ENCODE data around the gene RBM4. TPM values are rescaled to one million over a fixed set of nuclear protein-coding genes. Genes with fewer than 3 reads are reported as not detected.
"Not testable (repeated sequence)": the region's sequence is repeated elsewhere in the genome, so short reads cannot be mapped to it uniquely, and the experiment has no call there.

Gene RBM4
- total RNA-seq, 2 donors from 2014 or later: 105 to 137 TPM

DNA sequence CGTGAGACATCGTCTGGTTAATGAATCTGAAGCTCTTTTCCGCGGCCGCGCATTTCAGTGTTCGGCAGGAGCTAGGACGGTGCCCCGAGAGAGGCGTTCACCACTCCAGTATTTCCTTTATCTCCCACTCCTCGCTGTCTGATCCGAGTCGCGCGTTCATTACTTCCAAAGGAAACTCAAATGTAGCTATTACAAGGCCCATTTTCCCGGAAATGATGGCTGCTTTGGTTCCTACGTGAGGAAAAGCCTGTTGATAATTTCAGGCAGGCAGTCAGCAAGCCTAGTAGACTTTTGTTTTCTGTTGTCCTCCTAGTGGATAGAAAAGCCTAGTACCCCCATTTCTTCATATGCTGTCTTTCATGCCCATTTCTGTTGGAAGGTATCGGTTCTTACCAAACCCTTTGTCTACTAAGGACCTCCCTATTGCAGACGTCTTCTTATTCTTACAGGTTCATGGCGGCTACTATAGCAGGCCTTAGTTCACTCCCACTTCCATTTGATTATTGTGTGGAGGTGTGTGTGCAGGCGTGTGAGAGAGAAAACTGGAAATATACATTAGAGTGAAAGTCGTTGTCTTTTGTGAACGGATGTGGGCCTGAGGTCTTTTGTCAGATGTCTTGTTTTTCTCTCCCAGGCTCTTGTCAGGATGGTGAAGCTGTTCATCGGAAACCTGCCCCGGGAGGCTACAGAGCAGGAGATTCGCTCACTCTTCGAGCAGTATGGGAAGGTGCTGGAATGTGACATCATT lies 737 bp downstream of the RBM4 start:
- Histone ChIP-seq H3K4me3 (peak overlapping the region; percentile 65 to 82), H3K9me3 (no peaks in the 10 kb centered on the region), H3K36me3 (peaks cover 6 to 17% of the 10 kb centered on the region in 2 donors), H3K27me3 (replicated peaks; ENCODE audit: insufficient read depth) (no peaks in the 10 kb centered on the region), H3K27ac (peak overlapping the region; percentile 90 to 94), H3K4me1 (replicated peaks) (peaks cover 15% of the 10 kb centered on the region)
- 3% methylated on average over 27 of the region's 27 CpGs for WGBS
- DNase-seq (ENCODE audit: low spot score): no peak
- TF ChIP-seq POLR2A (IDR thresholded peaks at IDR 0.05): no peak
- no peak for TF ChIP-seq POLR2AphosphoS5 (IDR thresholded peaks at IDR 0.05)
- TF ChIP-seq, protein P1, sequence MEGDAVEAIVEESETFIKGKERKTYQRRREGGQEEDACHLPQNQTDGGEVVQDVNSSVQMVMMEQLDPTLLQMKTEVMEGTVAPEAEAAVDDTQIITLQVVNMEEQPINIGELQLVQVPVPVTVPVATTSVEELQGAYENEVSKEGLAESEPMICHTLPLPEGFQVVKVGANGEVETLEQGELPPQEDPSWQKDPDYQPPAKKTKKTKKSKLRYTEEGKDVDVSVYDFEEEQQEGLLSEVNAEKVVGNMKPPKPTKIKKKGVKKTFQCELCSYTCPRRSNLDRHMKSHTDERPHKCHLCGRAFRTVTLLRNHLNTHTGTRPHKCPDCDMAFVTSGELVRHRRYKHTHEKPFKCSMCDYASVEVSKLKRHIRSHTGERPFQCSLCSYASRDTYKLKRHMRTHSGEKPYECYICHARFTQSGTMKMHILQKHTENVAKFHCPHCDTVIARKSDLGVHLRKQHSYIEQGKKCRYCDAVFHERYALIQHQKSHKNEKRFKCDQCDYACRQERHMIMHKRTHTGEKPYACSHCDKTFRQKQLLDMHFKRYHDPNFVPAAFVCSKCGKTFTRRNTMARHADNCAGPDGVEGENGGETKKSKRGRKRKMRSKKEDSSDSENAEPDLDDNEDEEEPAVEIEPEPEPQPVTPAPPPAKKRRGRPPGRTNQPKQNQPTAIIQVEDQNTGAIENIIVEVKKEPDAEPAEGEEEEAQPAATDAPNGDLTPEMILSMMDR (IDR thresholded peaks at IDR 0.05): no peak
- intact Hi-C loops (cut with DNase I): loop anchor here (5.0 kb wide), 1 partner anchor 38 kb away; the partner anchor contains the start of gene RBM4B

DNA sequence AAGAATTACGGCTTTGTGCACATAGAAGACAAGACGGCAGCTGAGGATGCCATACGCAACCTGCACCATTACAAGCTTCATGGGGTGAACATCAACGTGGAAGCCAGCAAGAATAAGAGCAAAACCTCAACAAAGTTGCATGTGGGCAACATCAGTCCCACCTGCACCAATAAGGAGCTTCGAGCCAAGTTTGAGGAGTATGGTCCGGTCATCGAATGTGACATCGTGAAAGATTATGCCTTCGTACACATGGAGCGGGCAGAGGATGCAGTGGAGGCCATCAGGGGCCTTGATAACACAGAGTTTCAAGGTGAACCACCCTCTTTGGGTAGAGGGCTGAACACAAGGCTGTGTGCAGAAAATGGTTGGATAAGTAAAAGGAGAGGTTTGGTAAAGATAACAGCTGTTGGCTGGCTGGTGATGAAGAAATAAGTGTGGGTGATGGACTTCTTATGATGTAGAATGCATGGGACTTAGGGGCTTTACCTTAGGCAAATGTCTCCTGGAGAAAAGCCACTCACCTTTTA lies 1.4 kb downstream of the RBM4 start:
- not testable (repeated sequence) for DNase-seq (ENCODE audit: low spot score); H3K27me3 ChIP-seq (replicated peaks; ENCODE audit: insufficient read depth); H3K9me3 ChIP-seq; H3K27ac ChIP-seq
- intact Hi-C loops (cut with DNase I): loop anchor here (5.0 kb wide), 1 partner anchor 37 kb away; the partner anchor contains the start of gene RBM4B
- Histone ChIP-seq H3K36me3 (peaks cover 6 to 17% of the 10 kb centered on the region in 2 donors), H3K4me1 (replicated peaks) (peaks cover 19% of the 10 kb centered on the region), H3K4me3 (peak overlapping the region in 1 of 2 donors; percentile 82)
- 24% methylated on average over 10 of the region's 10 CpGs for WGBS

DNA sequence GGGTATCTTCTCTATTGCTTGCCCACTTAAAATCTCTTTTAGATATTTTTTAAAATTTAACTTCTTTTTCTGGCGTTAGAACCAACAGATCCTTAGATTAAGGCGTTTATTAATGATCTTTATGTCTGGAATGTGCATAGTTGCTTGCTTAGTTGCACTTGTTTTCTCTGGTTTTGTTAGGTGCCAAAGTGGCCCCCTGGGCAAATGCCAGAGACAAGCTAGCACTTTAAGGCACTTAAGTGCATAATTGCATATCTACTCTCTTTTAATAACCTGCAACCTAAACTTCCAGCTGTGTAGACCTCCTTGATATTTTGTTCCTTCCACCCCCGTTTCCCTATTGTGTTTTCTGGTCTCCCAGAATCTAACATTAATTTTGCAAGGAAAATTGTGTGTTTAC lies 3.3 kb downstream of the RBM4 start:
- intact Hi-C loops (cut with DNase I): no loop called here
- H3K9me3 ChIP-seq: no peaks in the 10 kb centered on the region

DNA sequence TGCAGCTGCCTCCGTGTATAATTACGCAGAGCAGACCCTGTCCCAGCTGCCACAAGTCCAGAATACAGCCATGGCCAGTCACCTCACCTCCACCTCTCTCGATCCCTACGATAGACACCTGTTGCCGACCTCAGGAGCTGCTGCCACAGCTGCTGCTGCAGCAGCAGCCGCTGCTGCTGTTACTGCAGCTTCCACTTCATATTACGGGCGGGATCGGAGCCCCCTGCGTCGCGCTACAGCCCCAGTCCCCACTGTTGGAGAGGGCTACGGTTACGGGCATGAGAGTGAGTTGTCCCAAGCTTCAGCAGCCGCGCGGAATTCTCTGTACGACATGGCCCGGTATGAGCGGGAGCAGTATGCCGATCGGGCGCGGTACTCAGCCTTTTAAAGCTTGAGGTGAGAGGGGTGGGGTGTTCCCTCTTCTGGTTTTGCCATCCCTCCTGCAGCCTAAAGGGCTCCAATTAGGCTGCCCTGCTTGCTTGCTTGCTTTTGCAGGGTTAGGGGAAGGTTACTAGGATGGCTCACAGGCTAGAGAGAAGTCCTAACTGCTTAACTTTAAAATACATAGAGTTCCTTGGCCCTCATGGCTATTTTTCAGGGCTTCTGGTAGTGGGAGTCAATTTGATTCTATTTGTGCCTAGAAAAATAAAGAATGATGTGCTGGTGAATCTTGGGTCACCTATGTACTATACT lies 5.4 kb downstream of the RBM4 start:
- Histone ChIP-seq H3K4me1 (replicated peaks) (peaks cover 23% of the 10 kb centered on the region), H3K27me3 (replicated peaks; ENCODE audit: insufficient read depth) (no peaks in the 10 kb centered on the region), H3K9me3 (no peaks in the 10 kb centered on the region), H3K4me3 (peak overlapping the region in 1 of 2 donors; percentile 15), H3K27ac (no peak overlapping the region), H3K36me3 (peaks cover 6 to 17% of the 10 kb centered on the region in 2 donors)
- no peak for DNase-seq (ENCODE audit: low spot score)
- intact Hi-C loops (cut with DNase I): no loop called here
- TF ChIP-seq POLR2AphosphoS5 (IDR thresholded peaks at IDR 0.05) (no peak), POLR2A (IDR thresholded peaks at IDR 0.05) (no peak)
- TF ChIP-seq, protein P1 (IDR thresholded peaks at IDR 0.05): no peak
- WGBS: 64% methylated on average over 23 of the region's 24 CpGs

More for the DNA sequence above, 3.3 kb downstream of the RBM4 start:
- Histone ChIP-seq H3K27me3 (replicated peaks; ENCODE audit: insufficient read depth) (no peaks in the 10 kb centered on the region), H3K27ac (no peak overlapping the region), H3K4me1 (replicated peaks) (peaks cover 23% of the 10 kb centered on the region), H3K4me3 (peak overlapping the region; percentile 4 to 82), H3K36me3 (peaks cover 6 to 17% of the 10 kb centered on the region in 2 donors)
- TF ChIP-seq, protein P1 (IDR thresholded peaks at IDR 0.05): no peak
- TF ChIP-seq POLR2AphosphoS5 (IDR thresholded peaks at IDR 0.05): no peak
- DNase-seq (ENCODE audit: low spot score): no peak
- WGBS: 15% methylated on average over 3 of the region's 3 CpGs

DNA sequence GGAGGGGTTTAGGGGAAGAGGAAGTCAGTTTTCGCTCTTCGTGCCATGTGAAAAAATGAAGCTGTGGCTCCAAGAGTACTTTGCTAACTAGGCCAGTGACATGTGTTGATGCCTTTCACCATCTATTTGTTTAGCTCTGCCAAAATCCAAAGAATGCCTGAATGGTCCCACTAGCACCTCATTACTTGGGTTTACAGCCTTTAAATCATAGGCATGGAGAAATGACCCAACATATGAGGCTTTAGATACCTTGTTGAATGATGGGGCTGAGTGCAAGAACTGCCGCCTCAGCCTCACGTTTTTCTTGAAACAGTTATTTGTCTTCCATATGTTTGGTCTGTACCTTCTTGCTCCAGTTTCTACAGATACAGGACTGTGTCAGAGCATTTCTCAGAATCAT lies 8.3 kb downstream of the RBM4 start:
- intact Hi-C loops (cut with DNase I): no loop called here
- DNase-seq (ENCODE audit: low spot score): no peak
- TF ChIP-seq POLR2AphosphoS5 (IDR thresholded peaks at IDR 0.05) (no peak), POLR2A (IDR thresholded peaks at IDR 0.05) (no peak)
- TF ChIP-seq, protein P1 (IDR thresholded peaks at IDR 0.05): no peak
- WGBS: 86% methylated on average over 4 of the region's 4 CpGs
- Histone ChIP-seq H3K27ac (no peak overlapping the region), H3K4me1 (replicated peaks) (peaks cover 17% of the 10 kb centered on the region), H3K27me3 (replicated peaks; ENCODE audit: insufficient read depth) (no peaks in the 10 kb centered on the region), H3K36me3 (peaks cover 6 to 9% of the 10 kb centered on the region in 2 donors), H3K4me3 (no peak overlapping the region), H3K9me3 (no peaks in the 10 kb centered on the region)

All from prostate gland (tissue), 2 donors.